ENCODE results near the gene CNTN1. TPM values are rescaled to one million over a fixed set of nuclear protein-coding genes. Genes with fewer than 3 reads are reported as not detected.

CNTN1 gene
- polyA plus RNA-seq, 1 of the 3 experiments (the other 2 are of a cell fraction) = 0.13 TPM

DNA sequence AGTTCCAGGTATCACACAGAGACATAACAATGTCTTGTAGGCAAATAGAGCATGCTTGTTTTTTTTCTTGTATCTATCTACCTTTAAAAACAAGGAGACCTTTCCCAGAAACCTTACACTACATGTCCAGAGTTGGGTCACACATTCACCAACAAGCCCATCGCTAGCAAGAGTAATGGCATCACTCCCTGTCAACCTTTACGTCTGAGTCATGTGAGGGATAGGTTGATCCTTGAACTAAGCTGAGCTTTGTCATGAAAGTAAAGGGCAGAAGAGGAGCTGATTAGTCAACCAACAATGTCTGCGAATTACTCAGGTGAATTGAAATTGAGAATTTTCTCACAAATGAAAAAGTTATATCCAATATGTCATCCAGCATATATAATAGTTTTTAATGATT, 219.4 kb downstream of the CNTN1 start:
- Histone ChIP-seq H3K9ac (no peak overlapping the region), H3K36me3 (replicated peaks in 1 of 2; ENCODE audit: control insufficient read depth in 1 of 2, insufficient read depth in 2 of 2, low read length in 1 of 2) (no peaks in the 10 kb centered on the region), H3K9me2 (no peaks in the 10 kb centered on the region), H3K79me2 (ENCODE audit: insufficient read depth) (no peaks in the 10 kb centered on the region), H3K27ac (ENCODE audit: low read depth in 2 of 2, low read length in 1 of 2) (no peak overlapping the region), H4K20me1 (ENCODE audit: insufficient read depth) (no peaks in the 10 kb centered on the region), H3K27me3 (ENCODE audit: insufficient read depth) (no peaks in the 10 kb centered on the region), H3K4me2 (no peak overlapping the region), H2AFZ (ENCODE audit: low read depth) (no peak overlapping the region), H3F3A (replicated peaks; ENCODE audit: insufficient read depth) (no peaks in the 10 kb centered on the region), H3K4me1 (ENCODE audit: control insufficient read depth in 1 of 2, insufficient read depth in 2 of 2, low read depth in 1 of 2, low read length in 1 of 2) (no peaks in the 10 kb centered on the region), H3K4me3 (ENCODE audit: low read depth in 2 of 2, low read length in 1 of 2) (no peak overlapping the region), H3K9me3 (no peaks in the 10 kb centered on the region)
- 64% methylated on average over 3 of the region's 3 CpGs for WGBS (ENCODE audit: low lambda C conversion rate)
- POLR2A ChIA-PET = interaction anchor here (0.5 kb wide), 1 partner anchor 8 kb away, joined by 3 read pairs; no protein-coding TSS in a partner anchor
- DNase-seq = no peak
- CTCF ChIA-PET = interaction anchor here (0.6 kb wide), 1 partner anchor 263 kb away, joined by 3 read pairs; no protein-coding TSS in a partner anchor
- TF ChIP-seq TAF1 (IDR thresholded peaks at IDR 0.05; ENCODE audit: borderline replicate concordance, low read depth, low read length) (no peak), FOXJ3 (CRISPR knock-in tag; IDR thresholded peaks at IDR 0.05) (no peak), TEAD4 (IDR thresholded peaks at IDR 0.05; ENCODE audit: borderline replicate concordance, insufficient read depth) (no peak), YY1 (IDR thresholded peaks at IDR 0.05; ENCODE audit: low read depth) (no peak), CHD2 (IDR thresholded peaks at IDR 0.05; ENCODE audit: low read length, partially characterized antibody) (no peak), MEF2A (IDR thresholded peaks at IDR 0.05; ENCODE audit: borderline replicate concordance, low read depth) (no peak)
- TF ChIP-seq, protein P1, sequence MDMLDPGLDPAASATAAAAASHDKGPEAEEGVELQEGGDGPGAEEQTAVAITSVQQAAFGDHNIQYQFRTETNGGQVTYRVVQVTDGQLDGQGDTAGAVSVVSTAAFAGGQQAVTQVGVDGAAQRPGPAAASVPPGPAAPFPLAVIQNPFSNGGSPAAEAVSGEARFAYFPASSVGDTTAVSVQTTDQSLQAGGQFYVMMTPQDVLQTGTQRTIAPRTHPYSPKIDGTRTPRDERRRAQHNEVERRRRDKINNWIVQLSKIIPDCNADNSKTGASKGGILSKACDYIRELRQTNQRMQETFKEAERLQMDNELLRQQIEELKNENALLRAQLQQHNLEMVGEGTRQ (IDR thresholded peaks at IDR 0.05; ENCODE audit: borderline replicate concordance, low read depth, low read length) = no peak
- TF ChIP-seq, protein P2, sequence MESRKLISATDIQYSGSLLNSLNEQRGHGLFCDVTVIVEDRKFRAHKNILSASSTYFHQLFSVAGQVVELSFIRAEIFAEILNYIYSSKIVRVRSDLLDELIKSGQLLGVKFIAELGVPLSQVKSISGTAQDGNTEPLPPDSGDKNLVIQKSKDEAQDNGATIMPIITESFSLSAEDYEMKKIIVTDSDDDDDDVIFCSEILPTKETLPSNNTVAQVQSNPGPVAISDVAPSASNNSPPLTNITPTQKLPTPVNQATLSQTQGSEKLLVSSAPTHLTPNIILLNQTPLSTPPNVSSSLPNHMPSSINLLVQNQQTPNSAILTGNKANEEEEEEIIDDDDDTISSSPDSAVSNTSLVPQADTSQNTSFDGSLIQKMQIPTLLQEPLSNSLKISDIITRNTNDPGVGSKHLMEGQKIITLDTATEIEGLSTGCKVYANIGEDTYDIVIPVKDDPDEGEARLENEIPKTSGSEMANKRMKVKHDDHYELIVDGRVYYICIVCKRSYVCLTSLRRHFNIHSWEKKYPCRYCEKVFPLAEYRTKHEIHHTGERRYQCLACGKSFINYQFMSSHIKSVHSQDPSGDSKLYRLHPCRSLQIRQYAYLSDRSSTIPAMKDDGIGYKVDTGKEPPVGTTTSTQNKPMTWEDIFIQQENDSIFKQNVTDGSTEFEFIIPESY (IDR thresholded peaks at IDR 0.05; ENCODE audit: borderline replicate concordance, low read depth) = no peak
- TF ChIP-seq, protein P3, sequence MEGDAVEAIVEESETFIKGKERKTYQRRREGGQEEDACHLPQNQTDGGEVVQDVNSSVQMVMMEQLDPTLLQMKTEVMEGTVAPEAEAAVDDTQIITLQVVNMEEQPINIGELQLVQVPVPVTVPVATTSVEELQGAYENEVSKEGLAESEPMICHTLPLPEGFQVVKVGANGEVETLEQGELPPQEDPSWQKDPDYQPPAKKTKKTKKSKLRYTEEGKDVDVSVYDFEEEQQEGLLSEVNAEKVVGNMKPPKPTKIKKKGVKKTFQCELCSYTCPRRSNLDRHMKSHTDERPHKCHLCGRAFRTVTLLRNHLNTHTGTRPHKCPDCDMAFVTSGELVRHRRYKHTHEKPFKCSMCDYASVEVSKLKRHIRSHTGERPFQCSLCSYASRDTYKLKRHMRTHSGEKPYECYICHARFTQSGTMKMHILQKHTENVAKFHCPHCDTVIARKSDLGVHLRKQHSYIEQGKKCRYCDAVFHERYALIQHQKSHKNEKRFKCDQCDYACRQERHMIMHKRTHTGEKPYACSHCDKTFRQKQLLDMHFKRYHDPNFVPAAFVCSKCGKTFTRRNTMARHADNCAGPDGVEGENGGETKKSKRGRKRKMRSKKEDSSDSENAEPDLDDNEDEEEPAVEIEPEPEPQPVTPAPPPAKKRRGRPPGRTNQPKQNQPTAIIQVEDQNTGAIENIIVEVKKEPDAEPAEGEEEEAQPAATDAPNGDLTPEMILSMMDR (IDR thresholded peaks at IDR 0.05) = no peak
- TF ChIP-seq, protein P4, sequence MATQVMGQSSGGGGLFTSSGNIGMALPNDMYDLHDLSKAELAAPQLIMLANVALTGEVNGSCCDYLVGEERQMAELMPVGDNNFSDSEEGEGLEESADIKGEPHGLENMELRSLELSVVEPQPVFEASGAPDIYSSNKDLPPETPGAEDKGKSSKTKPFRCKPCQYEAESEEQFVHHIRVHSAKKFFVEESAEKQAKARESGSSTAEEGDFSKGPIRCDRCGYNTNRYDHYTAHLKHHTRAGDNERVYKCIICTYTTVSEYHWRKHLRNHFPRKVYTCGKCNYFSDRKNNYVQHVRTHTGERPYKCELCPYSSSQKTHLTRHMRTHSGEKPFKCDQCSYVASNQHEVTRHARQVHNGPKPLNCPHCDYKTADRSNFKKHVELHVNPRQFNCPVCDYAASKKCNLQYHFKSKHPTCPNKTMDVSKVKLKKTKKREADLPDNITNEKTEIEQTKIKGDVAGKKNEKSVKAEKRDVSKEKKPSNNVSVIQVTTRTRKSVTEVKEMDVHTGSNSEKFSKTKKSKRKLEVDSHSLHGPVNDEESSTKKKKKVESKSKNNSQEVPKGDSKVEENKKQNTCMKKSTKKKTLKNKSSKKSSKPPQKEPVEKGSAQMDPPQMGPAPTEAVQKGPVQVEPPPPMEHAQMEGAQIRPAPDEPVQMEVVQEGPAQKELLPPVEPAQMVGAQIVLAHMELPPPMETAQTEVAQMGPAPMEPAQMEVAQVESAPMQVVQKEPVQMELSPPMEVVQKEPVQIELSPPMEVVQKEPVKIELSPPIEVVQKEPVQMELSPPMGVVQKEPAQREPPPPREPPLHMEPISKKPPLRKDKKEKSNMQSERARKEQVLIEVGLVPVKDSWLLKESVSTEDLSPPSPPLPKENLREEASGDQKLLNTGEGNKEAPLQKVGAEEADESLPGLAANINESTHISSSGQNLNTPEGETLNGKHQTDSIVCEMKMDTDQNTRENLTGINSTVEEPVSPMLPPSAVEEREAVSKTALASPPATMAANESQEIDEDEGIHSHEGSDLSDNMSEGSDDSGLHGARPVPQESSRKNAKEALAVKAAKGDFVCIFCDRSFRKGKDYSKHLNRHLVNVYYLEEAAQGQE (IDR thresholded peaks at IDR 0.05; ENCODE audit: low read depth, low read length) = no peak
- TF ChIP-seq, protein P5, sequence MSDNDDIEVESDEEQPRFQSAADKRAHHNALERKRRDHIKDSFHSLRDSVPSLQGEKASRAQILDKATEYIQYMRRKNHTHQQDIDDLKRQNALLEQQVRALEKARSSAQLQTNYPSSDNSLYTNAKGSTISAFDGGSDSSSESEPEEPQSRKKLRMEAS (IDR thresholded peaks at IDR 0.05; ENCODE audit: low read depth) = no peak
